IPS DF 6.9 (cell line): Measurements from ENCODE around the gene C9orf72.
"Not testable (repeated sequence)": the region's sequence is repeated elsewhere in the genome, so short reads cannot be mapped to it uniquely, and the experiment has no call there.

Experiments
- DNase-seq: peaks from one replicate; pipeline ENCODE4 v3.0.0-alpha.2; 2013; ENCODE audit warnings: low read depth, low spot score
- H3K27ac ChIP-seq: one replicate; pipeline ENCODE4 v1.5.1; 2013; ENCODE audit warnings: low read length, control low read depth
- H3K27me3 ChIP-seq: 2 replicates; pipeline ENCODE4 v1.6.1; 2013; ENCODE audit warnings: mild to moderate bottlenecking, low read length; ENCODE audit not compliant: control insufficient read depth, insufficient read depth
- H3K36me3 ChIP-seq: 2 replicates; pipeline ENCODE4 v1.6.1; 2013; ENCODE audit warnings: low read length; ENCODE audit not compliant: control insufficient read depth, insufficient read depth
- H3K4me1 ChIP-seq: 2 replicates; pipeline ENCODE4 v1.6.1; 2013; ENCODE audit warnings: low read length; ENCODE audit not compliant: control insufficient read depth, insufficient read depth
- H3K4me3 ChIP-seq: 2 replicates; pipeline ENCODE4 v1.5.1; 2013; ENCODE audit warnings: mild to moderate bottlenecking, low read length
- H3K9me3 ChIP-seq: 2 replicates; pipeline ENCODE4 v1.6.1; 2013; ENCODE audit warnings: low read length, inconsistent platforms; ENCODE audit not compliant: control insufficient read depth, insufficient read depth
- WGBS: extraction: QIAGEN DNeasy Blood & Tissue Kit; methylation state at CpG from one replicate; pipeline ENCODE4 v1.1.7; 2013; ENCODE audit warnings: mixed read lengths, missing lambda C conversion rate; ENCODE audit not compliant: insufficient read length, insufficient coverage; 5-methylcytosine and 5-hydroxymethylcytosine counted together

C9orf72 gene

DNA sequence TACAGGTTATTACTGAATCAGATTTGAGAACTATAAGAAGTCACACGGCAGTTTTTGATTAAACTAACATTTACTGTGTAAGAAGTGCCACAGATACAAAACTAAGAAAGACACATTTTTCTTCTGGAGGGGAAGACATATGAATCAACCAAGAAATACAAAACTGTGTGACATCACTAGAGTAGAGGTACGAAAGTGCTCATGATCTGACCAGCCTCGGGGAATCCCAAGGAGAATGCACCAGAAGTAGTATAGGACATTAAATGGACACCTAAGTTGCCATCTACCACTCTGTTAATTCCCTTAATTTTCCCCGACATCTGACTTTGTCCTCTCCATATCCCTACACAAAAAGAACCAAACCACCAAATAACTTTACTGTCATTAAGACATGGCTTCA lies 54.5 kb downstream of the C9orf72 start:
- no peaks in the 10 kb centered on the region for H3K36me3 ChIP-seq
- no peak overlapping the region for H3K4me3 ChIP-seq
- no CpG with 5 or more reads among the region's 4 CpGs for WGBS
- H3K9me3 ChIP-seq: no peaks in the 10 kb centered on the region
- H3K4me1 ChIP-seq: no peaks in the 10 kb centered on the region
- no peak overlapping the region for H3K27ac ChIP-seq
- no peaks in the 10 kb centered on the region for H3K27me3 ChIP-seq
- DNase-seq: no peak

DNA sequence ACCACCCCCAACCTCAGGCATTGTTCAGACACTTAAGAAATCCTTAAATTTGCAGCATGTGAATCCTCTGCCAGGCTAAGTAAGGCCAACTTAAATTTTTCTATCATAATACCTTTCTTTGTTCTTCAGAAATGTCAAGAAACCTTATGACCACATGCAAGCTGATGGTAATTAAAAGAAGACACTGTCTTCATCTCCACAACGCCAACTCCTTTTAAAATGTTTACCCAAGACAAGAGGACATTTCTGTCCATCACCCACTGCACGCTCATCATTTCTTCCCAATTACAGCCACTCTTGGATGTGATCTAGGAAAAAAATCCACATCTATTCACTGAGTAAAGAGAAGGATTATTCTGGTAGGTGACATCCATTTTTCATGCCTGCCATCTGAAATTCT lies 55.3 kb downstream of the C9orf72 start:
- Histone ChIP-seq H3K4me3 (no peak overlapping the region), H3K9me3 (no peaks in the 10 kb centered on the region), H3K36me3 (no peaks in the 10 kb centered on the region), H3K4me1 (no peaks in the 10 kb centered on the region), H3K27me3 (no peaks in the 10 kb centered on the region), H3K27ac (no peak overlapping the region)
- DNase-seq: no peak
- no CpG with 5 or more reads among the region's 2 CpGs for WGBS

DNA sequence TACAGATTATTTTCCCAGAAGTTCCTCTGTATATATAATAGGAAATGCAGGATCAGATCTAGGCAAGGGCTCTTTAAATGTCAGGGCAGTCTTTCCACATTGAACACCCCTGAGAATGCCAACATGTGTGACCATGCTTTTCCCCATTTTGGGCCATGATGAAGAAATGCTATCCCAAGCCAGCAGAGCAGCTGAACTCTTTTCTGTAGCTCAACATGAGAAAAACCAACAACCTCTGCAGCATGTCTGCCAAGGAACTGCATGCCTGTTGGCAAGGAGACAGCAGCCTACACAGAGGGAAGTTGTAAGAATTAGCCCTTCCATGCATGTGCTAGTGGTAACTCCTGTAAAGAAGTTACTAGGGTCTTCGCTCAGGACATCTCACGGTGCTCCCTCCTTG lies 58.7 kb downstream of the C9orf72 start:
- Histone ChIP-seq H3K4me1 (no peaks in the 10 kb centered on the region), H3K4me3 (no peak overlapping the region), H3K27me3 (no peaks in the 10 kb centered on the region), H3K36me3 (no peaks in the 10 kb centered on the region), H3K27ac (no peak overlapping the region), H3K9me3 (no peaks in the 10 kb centered on the region)
- DNase-seq: no peak
- no CpG with 5 or more reads among the region's 2 CpGs for WGBS

DNA sequence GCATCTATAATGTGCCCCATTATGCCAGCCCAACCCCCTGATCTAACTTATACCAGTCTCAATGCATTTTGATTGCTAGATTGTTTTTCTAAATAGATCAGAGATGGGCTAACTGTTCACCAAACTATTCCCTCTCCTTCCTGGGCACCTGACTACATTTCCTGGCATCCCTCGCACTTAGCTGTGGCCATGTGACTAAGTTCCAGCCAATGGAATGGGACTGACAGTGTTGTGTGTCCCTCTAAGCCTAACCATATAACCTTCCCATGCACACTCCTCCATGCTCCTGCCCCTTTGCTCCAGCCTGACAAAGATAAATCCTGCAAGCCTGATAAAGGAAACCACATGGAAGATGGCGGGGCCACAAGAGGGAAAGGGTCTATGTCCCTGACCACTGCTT lies 61.5 kb downstream of the C9orf72 start:
- no peaks in the 10 kb centered on the region for H3K27me3 ChIP-seq
- no peak overlapping the region for H3K27ac ChIP-seq
- WGBS: no CpG with 5 or more reads among the region's 2 CpGs
- H3K36me3 ChIP-seq: no peaks in the 10 kb centered on the region
- H3K4me3 ChIP-seq: no peak overlapping the region
- H3K4me1 ChIP-seq: 0 out of 2 replicates have a peak, but pooled peaks cover 1% of the 10 kb centered on the region
- no peak for DNase-seq
- no peaks in the 10 kb centered on the region for H3K9me3 ChIP-seq

DNA sequence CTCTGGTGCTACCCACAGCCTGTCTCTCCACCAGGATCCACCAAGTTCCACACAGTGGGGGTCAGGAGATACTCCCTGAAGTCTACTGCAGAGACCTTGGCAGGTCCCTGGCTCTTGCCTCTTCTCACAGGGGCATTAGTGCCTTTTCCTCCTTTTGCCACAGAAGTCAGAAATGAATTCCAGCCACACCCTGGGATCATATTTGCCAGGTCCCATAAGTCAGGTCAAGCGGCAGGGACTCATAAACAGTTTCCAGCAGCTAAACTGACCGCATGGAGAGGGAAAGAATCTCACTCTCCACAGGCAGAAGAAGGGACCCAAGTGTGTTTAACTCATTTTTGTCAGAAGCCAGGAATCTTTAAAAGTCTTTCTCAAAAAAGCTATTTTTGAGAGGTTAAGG lies 62.5 kb downstream of the C9orf72 start:
- 0 out of 2 replicates have a peak, but pooled peaks cover 1% of the 10 kb centered on the region for H3K4me1 ChIP-seq
- no peak overlapping the region for H3K4me3 ChIP-seq
- H3K27ac ChIP-seq: no peak overlapping the region
- no peak for DNase-seq
- H3K27me3 ChIP-seq: no peaks in the 10 kb centered on the region
- no CpG with 5 or more reads among the region's 2 CpGs for WGBS
- H3K36me3 ChIP-seq: no peaks in the 10 kb centered on the region
- H3K9me3 ChIP-seq: no peaks in the 10 kb centered on the region

DNA sequence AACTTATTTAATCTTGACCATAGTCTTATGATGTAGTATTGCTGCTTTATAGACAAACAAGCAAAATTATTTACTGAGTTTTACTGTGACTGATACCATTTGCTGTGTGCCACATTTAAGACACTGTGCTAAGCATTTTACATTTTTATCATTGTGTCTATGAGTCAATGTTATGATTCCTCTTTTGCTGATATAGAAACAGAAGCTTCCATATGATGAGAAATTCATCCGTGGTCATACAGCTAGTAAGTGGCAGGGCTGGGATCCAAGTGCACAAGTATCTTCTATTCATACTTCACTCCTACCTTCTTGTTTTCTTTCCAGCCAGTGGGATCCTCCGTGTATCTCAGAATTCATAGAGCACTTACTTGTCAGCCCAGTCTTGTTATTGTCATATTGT lies 66.3 kb downstream of the C9orf72 start:
- Histone ChIP-seq H3K27me3 (no peaks in the 10 kb centered on the region), H3K27ac (no peak overlapping the region), H3K4me3 (no peak overlapping the region), H3K4me1 (0 out of 2 replicates have a peak, but pooled peaks cover 1% of the 10 kb centered on the region), H3K36me3 (no peaks in the 10 kb centered on the region), H3K9me3 (no peaks in the 10 kb centered on the region)
- WGBS: no CpG with 5 or more reads among the region's 2 CpGs
- no peak for DNase-seq

DNA sequence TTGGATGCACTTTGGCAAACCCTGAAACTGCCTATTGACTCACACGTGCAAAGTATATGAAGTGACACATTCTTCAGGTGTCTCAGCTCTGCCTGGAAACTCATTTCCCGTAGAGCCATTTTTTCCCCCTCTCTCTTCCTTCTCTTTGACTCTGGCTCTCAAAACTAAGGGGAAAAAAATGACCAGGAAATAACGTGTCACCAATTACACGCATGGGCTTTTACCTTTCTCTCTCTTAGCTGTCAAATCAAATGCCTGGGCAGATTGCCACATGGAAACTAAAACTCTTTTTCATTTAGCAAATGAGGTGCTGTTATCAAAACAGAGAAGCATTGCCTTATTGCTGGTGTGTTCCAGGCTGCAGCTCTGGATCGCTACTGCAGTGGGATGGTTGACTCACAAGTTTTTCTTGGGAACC lies 67.5 kb downstream of the C9orf72 start:
- no peak for DNase-seq
- WGBS: no CpG with 5 or more reads among the region's 5 CpGs
- Histone ChIP-seq H3K27ac (no peak overlapping the region), H3K27me3 (no peaks in the 10 kb centered on the region), H3K36me3 (no peaks in the 10 kb centered on the region), H3K4me3 (no peak overlapping the region), H3K9me3 (no peaks in the 10 kb centered on the region), H3K4me1 (0 out of 2 replicates have a peak, but pooled peaks cover 1% of the 10 kb centered on the region)

DNA sequence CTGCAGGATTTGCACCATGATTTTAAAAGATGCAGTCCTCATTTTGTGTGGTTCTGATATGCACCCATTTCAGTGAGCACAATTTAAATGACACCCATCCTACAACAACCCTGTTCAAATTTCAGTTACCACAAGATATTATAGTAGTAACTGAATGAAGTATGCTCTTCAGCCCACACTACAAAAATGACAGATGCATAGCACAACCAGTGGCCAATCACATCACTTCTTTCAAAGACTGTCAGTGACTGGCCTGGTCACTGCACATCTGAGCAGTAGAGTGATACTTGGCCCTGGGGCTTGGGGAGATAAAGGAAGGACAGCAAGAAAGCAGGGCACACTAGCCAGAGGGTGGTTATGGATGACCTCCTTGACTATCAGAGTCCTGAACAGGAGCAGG lies 69.0 kb downstream of the C9orf72 start:
- Histone ChIP-seq H3K9me3 (no peaks in the 10 kb centered on the region), H3K4me3 (no peak overlapping the region), H3K36me3 (no peaks in the 10 kb centered on the region), H3K27me3 (no peaks in the 10 kb centered on the region), H3K4me1 (0 out of 2 replicates have a peak, but pooled peaks cover 1% of the 10 kb centered on the region), H3K27ac (no peak overlapping the region)
- no peak for DNase-seq

DNA sequence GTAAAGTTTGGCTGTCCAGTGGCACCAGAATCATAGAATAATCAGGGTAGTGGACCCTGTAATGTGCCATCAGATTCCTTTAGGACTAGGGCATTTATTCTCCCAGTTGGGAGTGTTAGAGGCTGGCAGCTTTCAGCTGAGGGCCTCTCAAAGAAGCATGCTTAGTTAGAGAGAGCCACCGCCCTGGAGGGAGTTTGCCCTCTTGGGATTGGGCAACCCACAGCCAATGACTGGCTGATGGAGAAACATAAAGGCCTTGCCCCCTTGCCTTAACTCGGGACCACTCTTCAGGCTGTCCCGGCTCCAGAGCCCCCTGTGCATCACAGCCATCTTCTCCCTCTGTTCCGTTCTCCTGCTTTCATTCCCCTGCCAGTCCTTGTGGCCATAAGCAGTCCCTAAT lies 69.7 kb downstream of the C9orf72 start:
- WGBS: no CpG with 5 or more reads among the region's 4 CpGs
- Histone ChIP-seq H3K36me3 (no peaks in the 10 kb centered on the region), H3K27me3 (no peaks in the 10 kb centered on the region), H3K4me1 (no peaks in the 10 kb centered on the region), H3K9me3 (no peaks in the 10 kb centered on the region), H3K27ac (no peak overlapping the region), H3K4me3 (no peak overlapping the region)
- DNase-seq: no peak

DNA sequence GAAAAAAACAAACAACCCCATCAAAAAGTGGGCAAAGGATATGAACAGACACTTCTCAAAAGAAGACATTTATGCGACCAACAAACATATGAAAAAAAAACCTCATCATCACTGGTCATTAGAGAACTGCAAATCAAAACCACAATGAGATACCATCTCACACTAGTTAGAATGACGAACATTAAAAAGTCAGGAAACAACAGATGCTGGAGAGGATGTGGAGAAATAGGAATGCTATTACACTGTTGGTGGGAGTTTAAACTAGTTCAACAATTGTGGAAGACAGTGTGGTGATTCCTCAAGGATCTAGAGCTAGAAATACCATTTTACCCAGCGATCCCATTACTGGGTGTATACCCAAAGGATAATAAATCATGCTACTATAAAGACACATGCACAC lies 72.4 kb downstream of the C9orf72 start:
- H3K27me3 ChIP-seq, H3K27ac ChIP-seq, H3K4me1 ChIP-seq, H3K9me3 ChIP-seq, DNase-seq, H3K4me3 ChIP-seq, H3K36me3 ChIP-seq: not testable (repeated sequence)
- no CpG with 5 or more reads among the region's 3 CpGs for WGBS

DNA sequence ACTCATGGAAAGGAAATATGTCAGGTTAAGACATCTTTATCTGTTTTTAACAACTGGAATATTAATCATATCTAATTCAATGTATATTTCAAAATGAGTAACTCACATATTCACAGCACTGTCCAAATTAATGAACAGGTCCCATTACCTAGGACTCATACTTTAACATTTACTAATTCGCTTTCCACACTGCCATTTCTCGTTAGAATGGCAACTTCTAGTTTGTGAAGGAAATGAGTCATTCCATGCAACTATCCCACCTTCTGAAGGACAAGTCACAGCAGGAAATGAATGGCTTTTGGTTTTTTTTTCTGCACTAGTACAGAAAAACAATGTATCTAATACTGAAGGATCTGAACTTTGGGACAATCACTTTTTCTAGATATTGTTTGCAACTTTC lies 73.8 kb downstream of the C9orf72 start:
- no peak overlapping the region for H3K27ac ChIP-seq
- H3K4me3 ChIP-seq: no peak overlapping the region
- no peaks in the 10 kb centered on the region for H3K27me3 ChIP-seq
- DNase-seq: no peak
- H3K4me1 ChIP-seq: peaks cover 3% of the 10 kb centered on the region; the same call in 1 of the 2 replicates
- no peaks in the 10 kb centered on the region for H3K36me3 ChIP-seq
- WGBS: no CpG with 5 or more reads among the region's 2 CpGs
- no peaks in the 10 kb centered on the region for H3K9me3 ChIP-seq
